GM23338 (cell line): Measurements from ENCODE around the gene SPTB. TPM values are rescaled to one million over a fixed set of nuclear protein-coding genes. Genes with fewer than 3 reads are reported as not detected.

Experiments used
- ATAC-seq: fragments of 200-7000 bp; cut with Tn5 transposase; 3 replicates; pipeline ENCODE4 v1.9.1; 2020
- DNase-seq: peaks from one replicate; pipeline ENCODE4 v3.0.0-alpha.2; 2015; ENCODE audit warnings: low spot score
- H2AFZ ChIP-seq: fragments of 200-600 bp; sonication (generic); 2 replicates; pipeline ENCODE4 v1.8.0; 2016; ENCODE audit warnings: antibody characterized with exemption, mild to moderate bottlenecking, moderate library complexity
- H3F3A ChIP-seq: fragments of 200-600 bp; sonication (generic); replicated peaks from 2 replicates; pipeline ENCODE4 v1.8.0; 2017; ENCODE audit warnings: antibody characterized with exemption, mixed run types, low read depth
- H3K27ac ChIP-seq: fragments of 200-600 bp; sonication (generic); 2 replicates; pipeline ENCODE4 v1.6.1; 2016; ENCODE audit warnings: low read depth
- H3K27me3 ChIP-seq: fragments of 200-600 bp; sonication (generic); 2 replicates; pipeline ENCODE4 v1.8.0; 2016; ENCODE audit warnings: mild to moderate bottlenecking, mixed run types, moderate library complexity; ENCODE audit not compliant: insufficient read depth
- H3K36me3 ChIP-seq: fragments of 200-600 bp; sonication (generic); 2 replicates; pipeline ENCODE4 v1.8.0; 2016; ENCODE audit warnings: mild to moderate bottlenecking; ENCODE audit not compliant: insufficient read depth
- H3K4me1 ChIP-seq: fragments of 200-600 bp; sonication (generic); 2 replicates; pipeline ENCODE4 v1.8.0; 2016; ENCODE audit warnings: mild to moderate bottlenecking, moderate library complexity; ENCODE audit not compliant: insufficient read depth
- H3K4me2 ChIP-seq: fragments of 200-600 bp; sonication (generic); 2 replicates; pipeline ENCODE4 v1.7.1; 2017; ENCODE audit warnings: mixed run types
- H3K4me3 ChIP-seq: fragments of 200-600 bp; sonication (generic); 2 replicates; pipeline ENCODE4 v1.6.1; 2016; ENCODE audit warnings: mixed run types
- H3K79me2 ChIP-seq: fragments of 200-600 bp; sonication (generic); replicated peaks from 2 replicates; pipeline ENCODE4 v1.8.0; 2017; ENCODE audit warnings: mild to moderate bottlenecking; ENCODE audit not compliant: insufficient read depth
- H3K9me2 ChIP-seq: fragments of 200-600 bp; sonication (generic); 2 replicates; pipeline ENCODE4 v1.8.0; 2017; ENCODE audit not compliant: insufficient read depth
- H4K20me1 ChIP-seq: fragments of 200-600 bp; sonication (generic); replicated peaks from 2 replicates; pipeline ENCODE4 v1.8.0; 2017; ENCODE audit warnings: mild to moderate bottlenecking; ENCODE audit not compliant: insufficient read depth
- H3K27ac Mint-ChIP-seq: 2 replicates; pipeline ENCODE4 v1.8.0; 2020; ENCODE audit warnings: inconsistent platforms, mild to moderate bottlenecking, moderate library complexity, mixed read lengths
- H3K27me3 Mint-ChIP-seq: 3 replicates; pipeline ENCODE4 v1.8.0; 2022; ENCODE audit warnings: low read depth, mild to moderate bottlenecking, moderate library complexity, mixed read lengths, inconsistent platforms; ENCODE audit not compliant: insufficient read depth, poor library complexity
- H3K36me3 Mint-ChIP-seq: 3 replicates; pipeline ENCODE4 v1.8.0; 2021; ENCODE audit warnings: low read depth, mild to moderate bottlenecking, inconsistent platforms, moderate library complexity, mixed read lengths
- H3K4me1 Mint-ChIP-seq: 3 replicates; pipeline ENCODE4 v1.8.0; 2020; ENCODE audit warnings: mild to moderate bottlenecking, inconsistent platforms, mixed read lengths
- H3K4me3 Mint-ChIP-seq: 3 replicates; pipeline ENCODE4 v1.8.0; 2021; ENCODE audit warnings: moderate library complexity, mild to moderate bottlenecking, inconsistent platforms, mixed read lengths
- H3K9me3 Mint-ChIP-seq: 3 replicates; pipeline ENCODE4 v1.8.0; 2020; ENCODE audit warnings: moderate library complexity, mild to moderate bottlenecking, inconsistent platforms, mixed read lengths
- CREB1 ChIP-seq: fragments of 250-450 bp; sonication (Bioruptor Pico); IDR thresholded peaks from 2 replicates; pipeline ENCODE4 v1.5.0; 2020; ENCODE audit warnings: low read depth, mild to moderate bottlenecking, moderate library complexity
- CTCF ChIP-seq, 2 experiments: fragments of 200-600 bp in 1 of 2; sonication (generic) in 1 of 2; conservative IDR thresholded peaks; 2 replicates each; pipeline versions ENCODE4 v1.5.1 to v1.6.1; 2016 to 2017; ENCODE audit warnings: antibody characterized with exemption in 2 of 2, low read depth in 2 of 2, mild to moderate bottlenecking in 2 of 2, moderate library complexity in 1 of 2
- EZH2 ChIP-seq: fragments of 200-600 bp; sonication (generic); IDR thresholded peaks from one replicate; pipeline ENCODE4 v1.8.0; 2017; ENCODE audit warnings: antibody characterized with exemption, mild to moderate bottlenecking, low read depth; ENCODE audit not compliant: unreplicated experiment
- EZH2phosphoT487 ChIP-seq: fragments of 200-600 bp; sonication (generic); IDR thresholded peaks from one replicate; pipeline ENCODE4 v1.8.1; 2018; ENCODE audit warnings: antibody characterized with exemption; ENCODE audit not compliant: unreplicated experiment
- JUNB ChIP-seq: IDR thresholded peaks from one replicate; pipeline ENCODE4 v1.6.1; 2016; ENCODE audit warnings: antibody characterized with exemption; ENCODE audit not compliant: unreplicated experiment
- NANOG ChIP-seq: IDR thresholded peaks from 2 replicates; pipeline ENCODE4 v1.6.1; 2016; ENCODE audit warnings: antibody characterized with exemption, borderline replicate concordance
- POLR2AphosphoS5 ChIP-seq: IDR thresholded peaks from 2 replicates; pipeline ENCODE4 v1.6.1; 2016; ENCODE audit warnings: antibody characterized with exemption, low read depth
- STAT1 ChIP-seq: IDR thresholded peaks from one replicate; pipeline ENCODE4 v1.6.1; 2016; ENCODE audit warnings: antibody characterized with exemption; ENCODE audit not compliant: unreplicated experiment
- ZNF114 ChIP-seq: fragments of 250-450 bp; sonication (Bioruptor Pico); IDR thresholded peaks from 2 replicates; pipeline ENCODE4 v1.5.0; 2020; ENCODE audit warnings: mild to moderate bottlenecking, moderate library complexity
- ZNF331 ChIP-seq: fragments of 250-450 bp; sonication (Bioruptor Pico); IDR thresholded peaks from 2 replicates; pipeline ENCODE4 v1.5.0; 2020; ENCODE audit warnings: low read depth, mild to moderate bottlenecking, moderate library complexity
- ZNF462 ChIP-seq: fragments of 250-450 bp; sonication (Bioruptor Pico); IDR thresholded peaks from 2 replicates; pipeline ENCODE4 v1.5.0; 2020; ENCODE audit warnings: mild to moderate bottlenecking, moderate library complexity
- polyA plus RNA-seq: library from polyadenylated mRNA; unstranded; fragments of >200 nt; fragmentation: Nextera tagmentation; extraction: Ambion mirVana; gene quantifications from 2 replicates; pipeline ENCODE4 v1.2.1, GENCODE V29; 2016
- total RNA-seq: library from RNA; depleted of rRNA; stranded (reverse); fragments of >200 nt; shearing (Covaris generic); gene quantifications from 2 replicates; pipeline ENCODE4 v1.2.3, GENCODE V29; 2014
- TF ChIP-seq, protein P1 (sequence below): IDR thresholded peaks from 2 replicates; pipeline ENCODE4 v1.6.1; 2016; ENCODE audit warnings: antibody characterized with exemption
- TF ChIP-seq, protein P2 (sequence below): IDR thresholded peaks from one replicate; pipeline ENCODE4 v1.6.1; 2018; ENCODE audit warnings: antibody characterized with exemption; ENCODE audit not compliant: unreplicated experiment

Gene SPTB
- total and polyA plus RNA-seq, 2 experiments from 2014 or later = 1.1 to 1.9 TPM

GRCh38 chr14:64711039-64711438, 168.7 kb downstream of the SPTB start:
- Histone ChIP-seq H2AFZ (no peak overlapping the region), H3K27me3 (peaks cover 11% of the 10 kb centered on the region; the same call in 1 of the 2 replicates), H3K36me3 (peaks cover 11% of the 10 kb centered on the region), H3K4me2 (no peak overlapping the region), H3F3A (peaks cover 27% of the 10 kb centered on the region), H4K20me1 (peaks cover 49% of the 10 kb centered on the region), H3K4me3 (no peak overlapping the region), H3K27ac (no peak overlapping the region), H3K79me2 (peaks cover 92% of the 10 kb centered on the region), H3K9me2 (no peaks in the 10 kb centered on the region), H3K4me1 (peaks cover 65% of the 10 kb centered on the region)
- Mint-ChIP-seq H3K27me3 (peaks cover 15% of the 10 kb centered on the region), H3K9me3 (peaks cover 31% of the 10 kb centered on the region), H3K4me3 (no peak overlapping the region), H3K4me1 (peaks cover 71% of the 10 kb centered on the region), H3K36me3 (peaks cover 64% of the 10 kb centered on the region), H3K27ac (no peak overlapping the region)
- no peak for ATAC-seq
- TF ChIP-seq EZH2 (no peak), EZH2phosphoT487 (no peak), ZNF114 (no peak), CTCF (conservative IDR thresholded peaks at IDR 0.05; ENCODE audit: low read depth in 2 of 2) (no peak), ZNF331 (CRISPR knock-in tag) (no peak), ZNF462 (CRISPR knock-in tag) (no peak), POLR2AphosphoS5 (no peak), JUNB (no peak), NANOG (no peak), CREB1 (CRISPR knock-in tag) (no peak), STAT1 (no peak)
- TF ChIP-seq, protein P1, sequence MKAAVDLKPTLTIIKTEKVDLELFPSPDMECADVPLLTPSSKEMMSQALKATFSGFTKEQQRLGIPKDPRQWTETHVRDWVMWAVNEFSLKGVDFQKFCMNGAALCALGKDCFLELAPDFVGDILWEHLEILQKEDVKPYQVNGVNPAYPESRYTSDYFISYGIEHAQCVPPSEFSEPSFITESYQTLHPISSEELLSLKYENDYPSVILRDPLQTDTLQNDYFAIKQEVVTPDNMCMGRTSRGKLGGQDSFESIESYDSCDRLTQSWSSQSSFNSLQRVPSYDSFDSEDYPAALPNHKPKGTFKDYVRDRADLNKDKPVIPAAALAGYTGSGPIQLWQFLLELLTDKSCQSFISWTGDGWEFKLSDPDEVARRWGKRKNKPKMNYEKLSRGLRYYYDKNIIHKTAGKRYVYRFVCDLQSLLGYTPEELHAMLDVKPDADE = no peak
- TF ChIP-seq, protein P2, sequence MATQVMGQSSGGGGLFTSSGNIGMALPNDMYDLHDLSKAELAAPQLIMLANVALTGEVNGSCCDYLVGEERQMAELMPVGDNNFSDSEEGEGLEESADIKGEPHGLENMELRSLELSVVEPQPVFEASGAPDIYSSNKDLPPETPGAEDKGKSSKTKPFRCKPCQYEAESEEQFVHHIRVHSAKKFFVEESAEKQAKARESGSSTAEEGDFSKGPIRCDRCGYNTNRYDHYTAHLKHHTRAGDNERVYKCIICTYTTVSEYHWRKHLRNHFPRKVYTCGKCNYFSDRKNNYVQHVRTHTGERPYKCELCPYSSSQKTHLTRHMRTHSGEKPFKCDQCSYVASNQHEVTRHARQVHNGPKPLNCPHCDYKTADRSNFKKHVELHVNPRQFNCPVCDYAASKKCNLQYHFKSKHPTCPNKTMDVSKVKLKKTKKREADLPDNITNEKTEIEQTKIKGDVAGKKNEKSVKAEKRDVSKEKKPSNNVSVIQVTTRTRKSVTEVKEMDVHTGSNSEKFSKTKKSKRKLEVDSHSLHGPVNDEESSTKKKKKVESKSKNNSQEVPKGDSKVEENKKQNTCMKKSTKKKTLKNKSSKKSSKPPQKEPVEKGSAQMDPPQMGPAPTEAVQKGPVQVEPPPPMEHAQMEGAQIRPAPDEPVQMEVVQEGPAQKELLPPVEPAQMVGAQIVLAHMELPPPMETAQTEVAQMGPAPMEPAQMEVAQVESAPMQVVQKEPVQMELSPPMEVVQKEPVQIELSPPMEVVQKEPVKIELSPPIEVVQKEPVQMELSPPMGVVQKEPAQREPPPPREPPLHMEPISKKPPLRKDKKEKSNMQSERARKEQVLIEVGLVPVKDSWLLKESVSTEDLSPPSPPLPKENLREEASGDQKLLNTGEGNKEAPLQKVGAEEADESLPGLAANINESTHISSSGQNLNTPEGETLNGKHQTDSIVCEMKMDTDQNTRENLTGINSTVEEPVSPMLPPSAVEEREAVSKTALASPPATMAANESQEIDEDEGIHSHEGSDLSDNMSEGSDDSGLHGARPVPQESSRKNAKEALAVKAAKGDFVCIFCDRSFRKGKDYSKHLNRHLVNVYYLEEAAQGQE = no peak
- no peak for DNase-seq
